GM21381 (cell line): Measurements from ENCODE around the gene NUFIP1.
"Not testable (repeated sequence)": the region's sequence is repeated elsewhere in the genome, so short reads cannot be mapped to it uniquely, and the experiment has no call there.

Experiments
- ATAC-seq: cut with Tn5 transposase; IDR thresholded peaks from one replicate; pipeline ENCODE4 v1.9.1; 2021; ENCODE audit warnings: mild to moderate bottlenecking, moderate library complexity; ENCODE audit not compliant: unreplicated experiment

The NUFIP1 gene

GRCh38 chr13:44989071-44989889 lies at the start of gene NUFIP1, which contains the start of gene GPALPP1:
Gene NUFIP1, minus strand, starts transcription at chr13:44989471. Its CDS starts 35 bp downstream, at chr13:44989436.
Gene GPALPP1, plus strand, starts transcription at chr13:44989538. Its CDS starts 117 bp downstream, at chr13:44989655.
- ATAC-seq, result peak; percentile 98

DNA sequence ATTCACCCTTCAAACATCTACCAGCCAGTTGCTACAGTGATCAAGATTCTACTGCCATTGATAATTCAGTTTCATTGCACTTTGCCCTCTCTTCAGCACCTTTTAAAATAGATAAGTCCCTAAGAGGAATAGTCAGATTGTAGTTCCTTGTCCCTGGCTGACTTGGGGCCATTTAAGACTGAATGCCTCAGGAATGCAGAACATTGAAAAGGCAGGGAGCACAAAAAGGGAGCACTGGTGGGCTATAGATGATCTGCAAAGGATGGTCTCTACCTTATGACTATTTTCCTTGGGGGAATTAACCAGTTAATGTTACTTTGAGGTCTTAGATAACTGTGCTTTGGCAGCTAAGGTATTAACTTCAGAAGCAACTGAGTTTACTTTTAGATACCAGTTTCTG lies 46.9 kb upstream of the NUFIP1 start:
- ATAC-seq, result no peak

DNA sequence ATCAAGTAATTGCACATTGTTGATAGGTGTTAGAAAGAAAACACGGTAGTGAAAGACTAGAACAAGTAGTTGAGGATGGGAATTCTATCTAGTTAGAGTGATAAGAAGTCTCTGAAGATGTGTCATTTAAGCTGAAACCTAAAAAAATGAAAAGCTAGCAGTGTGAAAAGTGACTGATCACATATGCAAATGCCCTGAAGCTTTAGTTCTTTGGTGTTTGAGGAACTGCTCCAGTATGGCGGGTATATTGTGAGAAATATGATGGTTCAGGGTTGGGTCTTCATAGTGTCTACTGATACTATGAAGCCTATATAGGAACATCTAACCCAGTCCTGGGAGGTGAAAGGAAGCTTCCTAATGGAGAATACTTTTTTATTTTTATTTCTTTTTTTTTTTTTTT lies 45.1 kb upstream of the NUFIP1 start:
- no peak for ATAC-seq

GRCh38 chr13:45024847-45025246 lies 35.6 kb upstream of the NUFIP1 start:
- no peak for ATAC-seq

DNA sequence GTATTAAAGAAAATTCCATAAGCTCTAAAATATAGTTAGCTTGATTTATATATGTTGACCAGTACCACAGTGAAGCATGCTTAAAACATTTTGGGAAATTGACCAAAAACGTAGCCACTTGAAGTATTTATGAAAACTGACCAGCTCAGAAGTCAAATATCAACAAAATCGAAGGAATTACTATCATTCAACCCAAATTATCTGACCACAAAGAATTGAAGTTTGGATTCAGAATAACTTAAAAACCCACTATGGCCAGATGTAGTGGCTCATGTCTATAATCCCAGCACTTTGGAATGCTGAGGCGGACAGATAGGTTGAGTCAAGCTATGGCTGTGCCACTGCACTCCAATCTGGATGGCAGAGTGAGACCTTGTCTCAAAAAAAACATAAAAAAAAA lies 32.0 kb upstream of the NUFIP1 start:
- no peak for ATAC-seq

- not testable (repeated sequence) for ATAC-seq
Observed at GRCh38 chr13:45019981-45020380, 30.7 kb upstream of the NUFIP1 start.

GRCh38 chr13:45016792-45017425 lies 27.6 kb upstream of the NUFIP1 start:
- ATAC-seq, result no peak

DNA sequence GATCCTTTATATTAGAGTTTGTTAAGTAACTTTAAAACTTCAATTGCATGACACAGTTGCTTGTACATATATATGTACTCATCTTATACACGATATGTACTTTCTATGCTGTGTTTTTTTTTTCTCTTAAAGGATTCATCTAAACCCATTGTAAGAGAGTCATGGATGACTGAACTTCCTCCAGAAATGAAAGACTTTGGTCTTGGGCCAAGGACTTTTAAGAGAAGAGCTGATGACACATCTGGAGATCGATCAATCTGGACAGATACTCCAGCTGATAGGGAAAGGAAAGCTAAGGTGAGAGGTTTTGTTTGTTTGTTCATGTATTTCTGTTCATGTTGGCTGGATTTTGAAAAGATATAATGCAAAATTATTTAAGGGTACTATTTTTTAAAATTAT lies 26.0 kb upstream of the NUFIP1 start:
- ATAC-seq, result no peak

DNA sequence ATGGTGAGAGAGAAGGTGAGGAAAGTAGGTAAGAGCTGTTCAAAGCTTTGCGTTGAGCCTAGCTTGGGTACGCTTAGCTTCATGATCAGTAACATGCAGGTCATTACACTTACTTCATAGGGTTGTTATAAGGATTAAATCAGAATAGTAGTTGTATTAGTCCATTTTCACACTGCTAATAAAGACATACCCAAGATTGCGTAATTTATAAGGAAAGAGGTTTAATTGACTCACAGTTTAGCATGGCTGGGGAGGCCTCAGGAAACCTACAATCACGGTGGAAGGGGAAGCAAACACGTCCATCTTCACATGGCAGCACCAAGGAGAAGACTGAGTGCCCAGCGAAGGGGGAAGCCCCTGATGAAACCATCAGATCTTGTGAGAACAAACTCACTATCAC lies 21.9 kb upstream of the NUFIP1 start:
- no peak for ATAC-seq

GRCh38 chr13:45007823-45008222 lies 18.6 kb upstream of the NUFIP1 start:
- no peak for ATAC-seq

GRCh38 chr13:45007225-45007624 lies 18.0 kb upstream of the NUFIP1 start:
- no peak for ATAC-seq

DNA sequence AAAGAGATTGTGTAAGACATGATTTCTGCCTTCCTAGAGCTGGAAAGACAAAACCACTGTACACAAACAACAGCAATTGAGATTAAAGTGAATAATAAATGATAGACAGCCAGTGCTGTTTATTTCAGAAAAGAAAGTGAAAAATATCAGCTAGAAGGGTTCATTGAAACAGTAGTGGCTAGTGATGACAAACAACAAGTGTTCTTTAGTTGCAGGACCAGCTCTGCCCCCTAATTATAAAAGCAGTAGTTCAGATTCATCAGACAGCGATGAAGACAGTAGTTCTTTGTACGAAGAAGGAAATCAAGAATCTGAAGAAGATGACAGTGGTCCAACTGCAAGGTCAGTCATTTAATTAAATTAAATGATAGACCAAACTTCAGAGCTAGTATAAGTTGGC lies 14.8 kb upstream of the NUFIP1 start:
- no peak for ATAC-seq

- no peak for ATAC-seq
Observed at GRCh38 chr13:45003417-45003816, 14.1 kb upstream of the NUFIP1 start.

- ATAC-seq, result no peak
Observed at GRCh38 chr13:44989941-44990340, 670 bp upstream of the NUFIP1 start.

DNA sequence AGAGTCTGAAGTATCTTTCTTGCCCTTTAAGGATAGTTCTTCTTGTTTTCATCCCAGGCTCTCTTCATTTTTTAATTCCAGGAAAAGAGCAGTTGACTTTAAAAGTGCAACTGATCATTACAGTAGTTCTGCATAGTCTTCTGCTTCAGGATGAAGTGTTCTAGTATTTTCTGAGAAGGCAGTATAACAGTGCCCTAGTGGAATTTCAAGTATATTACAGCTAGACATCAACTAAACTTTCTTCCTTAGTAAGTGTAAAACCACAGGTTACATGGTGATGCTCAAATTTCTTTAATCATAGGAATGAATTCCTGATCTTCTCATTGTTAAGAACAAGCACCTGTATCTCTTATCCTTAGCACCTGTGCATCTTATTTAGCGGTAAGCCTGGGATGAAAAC lies 10.9 kb downstream of the NUFIP1 start:
- no peak for ATAC-seq

GRCh38 chr13:44976949-44977583 lies 12.2 kb downstream of the NUFIP1 start:
- ATAC-seq, result no peak

DNA sequence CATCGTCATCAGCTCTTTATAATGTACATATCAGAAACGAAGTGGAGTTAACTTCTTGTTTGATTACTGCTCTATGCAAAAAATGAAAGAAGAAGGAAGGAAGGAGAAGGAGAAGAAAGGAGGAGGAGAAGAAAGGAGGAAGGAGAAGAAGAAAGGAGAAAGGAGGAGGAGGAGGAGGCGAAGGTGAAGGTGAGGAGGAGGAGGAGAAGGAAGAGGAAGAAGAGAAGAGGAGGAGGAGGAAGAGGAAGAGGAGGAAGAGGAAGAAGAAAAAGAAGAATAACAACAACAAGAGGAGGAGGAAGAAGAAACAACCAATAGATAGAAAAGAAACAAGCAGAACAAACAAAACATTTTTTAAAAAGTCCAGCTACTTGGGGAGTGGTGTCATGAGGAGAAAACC lies 13.1 kb downstream of the NUFIP1 start:
- ATAC-seq, result no peak

GRCh38 chr13:44974056-44974793 lies 15.0 kb downstream of the NUFIP1 start:
- ATAC-seq, result no peak

DNA sequence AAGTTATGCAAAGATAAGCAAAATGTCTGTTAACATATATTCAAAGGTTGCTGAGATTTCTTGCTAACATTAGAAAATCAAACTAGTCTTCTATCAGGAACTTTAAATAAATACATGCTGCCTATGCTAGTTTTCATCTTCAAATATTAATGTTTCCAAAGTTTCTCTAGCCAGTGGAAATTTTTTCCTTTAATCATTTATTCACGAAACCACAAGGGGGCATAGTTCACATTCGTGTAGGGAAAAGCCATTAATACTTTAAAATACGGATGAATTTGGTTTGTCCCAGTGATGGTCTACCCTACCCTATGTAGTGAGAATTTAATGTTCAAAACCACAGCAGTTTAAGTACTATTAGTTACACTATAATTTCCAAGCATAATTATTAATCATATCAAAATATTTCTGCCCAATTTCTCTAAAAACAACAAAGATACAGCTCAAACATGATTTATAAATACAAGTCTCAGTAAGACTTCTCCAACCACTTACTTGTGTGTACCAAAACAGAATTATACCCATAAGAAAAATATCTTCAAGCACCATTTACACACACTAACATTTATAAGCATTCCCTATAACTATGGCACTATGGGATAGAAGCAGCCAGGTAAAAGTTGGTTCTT lies 16.2 kb downstream of the NUFIP1 start:
- no peak for ATAC-seq

DNA sequence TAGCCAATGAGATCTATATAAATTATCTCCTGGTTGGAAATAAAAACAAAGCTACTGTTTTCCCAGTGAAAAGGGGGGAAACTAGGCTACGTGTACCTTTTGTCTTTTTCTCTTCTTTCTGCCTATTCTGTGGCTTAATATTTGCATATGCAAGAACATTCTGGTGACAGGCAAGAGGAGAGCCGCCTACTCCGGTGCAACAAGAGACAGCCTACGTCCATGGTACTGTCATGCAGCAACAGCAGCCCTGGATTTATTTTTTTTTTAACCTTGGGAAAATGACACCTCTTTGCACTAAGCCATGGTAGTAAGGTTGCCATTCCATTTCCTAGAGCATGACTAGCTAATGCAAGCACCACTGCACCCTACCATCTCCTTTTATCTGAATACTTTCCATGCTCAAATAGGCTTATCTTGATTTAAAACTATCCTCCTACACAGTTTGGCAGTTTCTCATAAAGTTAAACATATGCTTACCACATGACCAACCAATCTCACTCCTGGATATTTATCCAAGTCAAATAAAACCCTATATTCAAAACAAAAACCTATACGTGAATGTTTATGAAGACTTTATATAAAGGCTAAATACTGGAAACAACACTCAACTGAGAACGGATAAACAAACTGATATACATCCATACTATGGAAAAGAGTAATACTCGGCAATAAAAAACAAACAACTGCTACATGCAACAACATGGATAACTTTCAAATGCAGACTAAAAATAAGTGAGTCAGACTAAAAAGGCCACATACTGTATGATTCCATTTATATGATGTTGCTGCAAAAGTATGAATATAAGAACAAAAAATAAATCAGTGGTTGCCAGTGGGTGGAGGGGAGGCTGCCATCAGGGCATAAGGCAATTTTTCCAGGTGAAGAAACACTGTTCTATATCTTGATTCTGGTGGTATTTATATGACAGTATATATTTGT lies 17.3 kb downstream of the NUFIP1 start:
- ATAC-seq, result no peak
